HG03457 (cell line): ENCODE measurements around the gene EPO.
"Not testable (repeated sequence)": the region's sequence is repeated elsewhere in the genome, so short reads cannot be mapped to it uniquely, and the experiment has no call there.

Experiments
- ATAC-seq: cut with Tn5 transposase; IDR thresholded peaks from one replicate; pipeline ENCODE4 v1.9.1; 2021; ENCODE audit warnings: moderate number of reproducible peaks; ENCODE audit not compliant: unreplicated experiment

EPO gene

DNA sequence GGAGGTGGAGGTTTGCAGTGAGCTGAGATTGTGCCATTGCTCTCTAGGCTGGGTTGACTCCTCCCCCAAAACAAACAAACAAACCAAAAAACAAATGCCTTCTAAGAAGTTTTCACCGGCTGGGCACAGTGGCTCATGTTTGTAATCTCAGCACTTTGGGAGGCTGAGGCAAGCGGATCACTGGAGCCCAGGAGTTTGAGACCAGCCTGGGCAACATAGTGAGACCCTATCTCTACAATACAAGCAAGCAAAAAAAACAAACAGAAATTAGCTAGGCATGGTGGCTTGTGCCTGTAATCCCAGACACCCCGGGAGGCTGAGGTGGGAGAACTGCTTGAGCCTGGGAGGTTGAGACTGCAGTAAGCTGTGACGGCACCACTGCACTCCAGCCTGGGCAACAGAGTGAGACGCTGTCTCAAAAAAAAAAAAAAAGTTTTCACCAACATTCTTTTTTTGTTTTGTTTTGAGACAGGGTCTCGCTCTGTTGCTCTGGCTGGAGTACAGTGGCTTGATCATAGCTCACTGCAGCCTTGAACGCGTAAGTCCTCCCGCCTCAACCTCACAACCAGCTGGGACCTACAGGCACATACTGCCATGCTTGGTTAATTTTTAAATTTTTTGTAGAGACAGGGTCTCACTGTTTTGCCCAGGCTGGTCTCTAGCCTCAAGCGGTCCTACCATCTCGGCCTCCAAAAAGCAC, 11.8 kb downstream of the EPO start:
- no peak for ATAC-seq

DNA sequence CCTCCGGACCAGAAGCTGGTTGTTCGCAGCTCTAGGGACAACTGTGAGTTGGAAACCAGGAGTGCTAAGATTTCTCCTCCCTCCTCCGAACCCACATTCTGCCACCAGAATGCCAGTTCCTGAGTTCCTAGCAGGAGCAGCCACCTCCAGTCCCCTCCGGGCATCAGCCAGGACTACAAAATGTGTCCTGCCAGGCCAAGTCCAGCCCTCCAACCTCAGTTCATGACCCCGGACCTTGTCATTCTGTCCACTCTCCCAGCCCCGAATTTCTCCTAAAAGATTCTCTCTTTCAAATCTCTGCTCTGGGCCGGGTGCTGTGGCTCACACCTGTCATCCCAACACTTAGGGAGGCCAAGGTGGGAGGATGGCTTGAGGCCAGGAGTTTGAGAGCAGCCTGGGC, 15.5 kb downstream of the EPO start:
- ATAC-seq = no peak

DNA sequence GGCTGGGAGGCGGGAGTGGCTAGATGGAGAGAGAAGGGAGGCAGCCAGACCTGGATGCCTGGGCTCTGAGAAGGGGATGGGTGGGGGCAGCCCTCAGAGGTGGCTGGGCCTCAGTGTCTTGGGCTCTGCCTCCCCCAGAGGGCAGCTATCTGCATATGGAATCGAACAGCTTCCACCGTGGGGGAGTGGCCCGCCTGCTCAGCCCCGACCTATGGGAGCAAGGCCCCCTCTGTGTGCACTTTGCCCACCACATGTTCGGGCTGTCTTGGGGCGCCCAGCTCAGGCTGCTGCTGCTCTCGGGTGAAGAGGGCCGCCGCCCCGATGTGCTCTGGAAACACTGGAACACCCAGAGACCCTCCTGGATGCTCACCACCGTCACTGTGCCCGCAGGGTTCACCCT, 16.4 kb downstream of the EPO start:
- ATAC-seq = no peak

DNA sequence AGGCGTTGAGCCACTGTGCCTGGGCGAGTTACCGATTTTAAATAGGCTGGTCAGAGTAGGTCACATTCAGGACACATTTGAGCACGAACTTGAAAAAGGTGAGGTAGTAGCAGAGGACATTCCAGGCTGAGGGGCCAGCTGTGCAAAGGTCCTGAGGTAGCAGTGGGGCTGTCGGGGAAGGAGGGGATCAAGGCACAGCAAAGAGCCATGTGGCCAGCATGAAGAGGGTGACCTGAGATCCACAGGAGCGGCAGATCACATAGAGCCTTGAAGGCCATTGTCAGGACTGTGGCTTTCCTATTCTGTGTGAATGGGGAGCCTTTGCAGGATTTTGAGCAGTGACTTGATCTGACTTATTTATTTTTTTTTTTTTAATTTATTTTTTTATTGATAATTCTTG, 19.7 kb downstream of the EPO start:
- ATAC-seq = no peak

DNA sequence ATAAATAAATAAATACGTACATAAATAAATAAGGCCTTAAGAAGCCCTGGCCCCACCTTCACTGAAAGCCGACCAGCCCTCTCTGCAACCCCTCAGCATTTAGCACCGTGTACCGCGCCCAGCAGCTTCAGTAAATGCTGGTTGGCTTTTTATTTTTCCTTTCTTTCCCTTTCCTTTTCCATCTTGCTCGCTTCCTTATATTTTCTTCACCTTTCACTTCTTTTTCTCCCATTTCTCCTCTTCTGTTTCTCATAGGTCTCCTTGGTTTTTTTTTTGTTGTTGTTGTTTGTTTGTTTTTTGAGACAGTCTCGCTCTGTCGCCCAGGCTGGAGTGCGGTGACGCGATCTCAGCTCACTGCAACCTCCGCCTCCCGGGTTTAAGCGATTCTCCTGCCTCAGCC, 24.3 kb downstream of the EPO start:
- ATAC-seq = no peak

DNA sequence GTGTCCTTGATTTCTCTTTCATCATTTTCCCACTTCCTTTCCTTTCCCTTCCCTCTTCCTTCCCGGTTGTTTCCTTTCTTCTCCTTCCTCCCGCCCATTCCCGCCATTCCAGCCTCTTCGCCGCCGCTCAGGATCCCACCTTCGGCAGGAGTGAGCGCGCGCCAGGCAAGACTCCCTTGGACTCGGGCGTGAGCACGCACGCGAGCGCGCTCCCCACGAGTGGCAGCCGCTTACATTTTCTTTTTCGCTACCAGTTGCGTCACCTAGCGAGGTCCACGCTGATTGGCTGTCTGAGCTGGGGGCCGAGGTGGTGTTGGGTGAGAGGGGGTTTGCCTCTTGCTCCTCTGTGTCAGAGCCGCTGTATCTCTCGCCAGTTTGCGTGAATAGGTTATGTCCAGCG, 24.9 kb downstream of the EPO start:
- no peak for ATAC-seq

DNA sequence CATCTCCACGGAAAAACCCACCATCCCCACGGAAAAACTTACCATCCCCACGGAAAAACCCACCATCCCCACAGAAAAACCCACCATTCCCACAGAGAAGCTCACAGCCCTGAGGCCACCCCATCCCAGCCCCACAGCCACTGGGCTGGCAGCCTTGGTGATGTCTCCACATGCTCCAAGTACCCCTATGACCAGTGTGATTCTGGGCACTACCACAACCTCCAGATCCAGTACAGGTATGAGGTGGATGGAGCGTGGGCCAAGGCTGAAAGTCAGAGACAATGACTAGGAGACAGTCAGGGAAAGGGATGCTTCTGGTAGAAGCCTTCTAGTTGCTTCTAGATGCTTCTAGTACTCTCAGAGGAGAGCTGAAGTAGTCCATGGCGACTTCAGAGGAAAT, 32.7 kb downstream of the EPO start:
- ATAC-seq = no peak

DNA sequence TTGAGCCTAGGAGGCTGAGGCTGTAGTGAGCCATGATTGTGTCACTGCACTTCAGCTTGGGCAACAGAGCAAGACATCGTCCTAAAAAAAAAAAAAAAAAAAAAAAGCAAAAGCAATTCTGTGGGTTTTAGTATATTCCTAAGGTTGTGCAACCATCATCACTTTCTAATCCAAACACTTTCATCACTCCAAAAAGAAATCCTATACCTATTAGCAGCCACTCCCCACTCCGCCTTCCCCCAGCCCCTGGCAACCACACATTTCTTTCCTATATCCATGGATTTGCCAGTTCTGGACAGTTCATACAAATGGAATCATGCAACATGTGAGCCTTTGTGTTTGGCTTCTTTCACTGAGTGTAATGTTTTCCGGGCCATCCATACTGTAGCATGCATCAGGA, 33.5 kb downstream of the EPO start:
- no peak for ATAC-seq

DNA sequence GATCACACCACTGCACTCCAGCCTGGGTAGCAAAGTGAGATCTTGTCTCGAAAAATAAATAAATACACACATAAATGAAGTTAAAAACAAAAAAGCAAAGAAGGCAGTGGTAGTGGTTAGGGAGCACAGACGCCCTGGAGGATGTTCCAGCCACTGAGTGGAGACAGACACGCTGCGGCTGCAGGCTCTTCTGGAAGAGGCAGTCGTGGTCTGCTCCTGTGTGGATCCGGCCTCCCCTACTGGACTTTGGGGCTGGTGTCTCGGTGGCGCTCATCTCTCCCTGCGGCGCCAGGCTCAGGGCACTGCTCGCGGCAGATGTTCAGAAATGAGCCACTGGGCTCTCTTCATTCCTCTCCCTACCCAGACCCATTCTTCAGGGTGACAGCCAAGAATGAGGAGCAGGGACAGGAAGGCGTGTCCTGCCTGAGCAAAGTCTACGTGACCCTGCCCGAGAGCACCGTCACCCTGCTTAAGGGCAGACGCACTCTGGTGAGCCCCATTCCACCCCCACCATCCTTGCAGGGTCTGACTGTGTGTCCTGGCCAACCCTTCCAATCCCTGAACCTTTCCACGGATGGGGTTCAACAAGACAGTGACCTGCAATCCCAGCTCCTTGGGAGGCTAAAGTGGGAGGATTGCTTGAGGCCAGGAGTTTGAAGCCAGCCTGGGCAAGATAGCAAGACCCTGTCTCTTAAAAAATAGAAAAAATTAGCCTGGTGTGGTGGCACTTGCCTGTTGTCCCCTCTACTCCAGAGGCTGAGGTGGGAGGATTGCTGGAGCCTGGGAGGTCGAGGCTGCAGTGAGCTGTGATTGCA, 39.3 kb downstream of the EPO start:
- no peak for ATAC-seq

DNA sequence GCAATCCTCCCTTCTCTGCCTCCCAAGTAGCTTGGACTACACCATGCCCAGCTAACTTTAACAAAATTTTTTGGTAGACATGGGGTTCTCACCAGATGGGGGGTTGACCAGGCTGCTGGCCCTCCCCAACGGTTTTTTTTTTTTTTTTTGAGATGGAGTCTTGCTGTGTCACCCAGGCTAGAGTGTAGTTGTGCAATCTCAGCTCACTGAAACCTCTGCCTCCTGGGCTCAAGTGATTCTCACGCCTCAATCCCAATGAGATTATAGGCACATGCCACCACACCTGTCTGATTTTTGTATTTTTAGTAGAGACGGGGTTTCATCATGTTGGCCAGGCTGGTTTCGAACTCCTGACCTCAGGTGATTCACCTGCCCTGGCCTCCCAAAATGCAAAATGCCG, 42.6 kb downstream of the EPO start:
- ATAC-seq = not testable (repeated sequence)

DNA sequence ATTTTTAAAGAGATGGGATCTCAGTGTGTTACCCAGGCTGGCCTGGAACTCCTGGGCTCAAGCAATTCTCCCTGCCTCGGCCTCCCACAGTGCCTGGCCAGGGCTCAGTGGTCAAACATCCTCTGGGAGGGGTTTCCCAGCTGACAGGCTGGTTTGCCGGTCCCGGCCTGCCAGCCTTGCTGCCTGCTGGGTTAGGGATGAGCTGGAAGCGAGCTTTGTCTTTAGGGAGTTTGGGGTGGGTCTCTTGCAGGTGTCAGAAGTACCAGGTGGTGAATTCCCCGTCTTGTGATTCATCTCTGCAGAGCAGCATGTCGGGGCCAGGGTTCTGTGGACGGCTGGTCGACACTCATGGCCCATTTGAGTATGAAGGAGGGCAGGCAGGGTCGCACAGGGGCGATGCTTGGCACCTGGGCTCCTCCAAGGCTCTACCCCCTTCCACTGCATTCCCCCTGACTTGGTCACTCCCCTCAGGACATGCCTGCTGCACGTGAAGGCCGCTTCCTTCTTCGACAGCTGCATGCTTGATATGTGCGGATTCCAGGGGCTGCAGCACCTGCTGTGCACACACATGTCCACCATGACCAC, 43.4 kb downstream of the EPO start:
- ATAC-seq = no peak

DNA sequence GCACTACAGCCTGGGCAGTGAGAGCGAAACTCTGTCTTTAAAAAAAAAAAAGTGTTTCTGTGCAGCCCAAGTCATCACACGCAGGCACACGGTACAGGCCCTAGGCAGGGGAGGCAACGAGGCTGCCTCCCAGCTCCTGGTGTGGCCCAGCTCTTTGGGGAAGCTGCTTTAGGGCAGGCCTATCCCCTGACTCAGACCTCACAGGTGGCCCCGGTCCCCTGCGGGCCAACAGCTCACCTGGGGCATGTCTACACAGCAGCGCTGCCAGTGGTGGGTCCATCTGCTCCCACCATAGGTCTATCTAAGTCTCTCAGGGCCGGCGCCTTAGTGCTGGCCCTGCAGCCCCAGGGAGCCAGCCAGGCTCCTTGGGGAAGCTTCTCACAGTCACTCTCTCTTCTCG, 44.6 kb downstream of the EPO start:
- ATAC-seq = no peak

DNA sequence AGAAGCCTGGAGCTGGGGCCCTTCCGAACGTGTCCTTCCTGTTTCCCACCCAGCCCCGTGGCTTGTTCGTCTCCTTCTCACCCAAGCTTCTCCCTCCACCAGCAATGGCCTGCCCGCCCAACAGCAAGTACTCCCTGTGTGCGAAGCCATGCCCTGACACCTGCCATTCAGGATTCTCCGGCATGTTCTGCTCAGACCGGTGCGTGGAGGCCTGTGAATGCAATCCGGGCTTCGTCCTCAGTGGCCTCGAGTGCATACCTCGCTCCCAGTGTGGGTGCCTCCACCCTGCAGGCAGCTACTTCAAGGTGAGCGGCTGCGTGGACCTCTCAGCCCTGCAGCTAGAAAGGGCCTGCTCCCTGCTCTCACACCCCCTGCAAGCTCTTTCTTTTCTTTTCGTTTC, 45.0 kb downstream of the EPO start:
- no peak for ATAC-seq

DNA sequence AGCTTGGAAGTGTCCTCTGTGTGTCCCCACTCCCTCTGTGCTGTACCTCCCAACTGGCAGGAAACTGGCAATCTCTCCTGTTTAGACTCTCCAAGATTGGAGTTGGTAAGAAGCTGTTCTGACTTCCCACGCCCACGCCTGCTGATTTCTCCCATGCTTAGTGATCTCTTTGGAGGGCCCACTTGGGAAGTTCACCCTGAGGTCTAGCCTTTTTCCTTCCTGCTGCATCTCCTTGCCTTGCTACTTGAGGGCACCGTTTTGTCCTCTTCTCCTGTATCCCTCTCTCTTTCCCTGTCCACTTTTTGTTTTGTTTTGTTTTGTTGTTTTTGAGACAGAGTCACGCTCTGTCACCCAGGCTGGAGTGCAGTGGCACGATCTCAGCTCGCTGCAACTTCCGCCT, 48.5 kb downstream of the EPO start:
- no peak for ATAC-seq
